ENCODE results near the gene CCL13. TPM values are rescaled to one million over a fixed set of nuclear protein-coding genes. Genes with fewer than 3 reads are reported as not detected.

Gene CCL13
- polyA plus RNA-seq, 1 experiment: 0.22 TPM

DNA sequence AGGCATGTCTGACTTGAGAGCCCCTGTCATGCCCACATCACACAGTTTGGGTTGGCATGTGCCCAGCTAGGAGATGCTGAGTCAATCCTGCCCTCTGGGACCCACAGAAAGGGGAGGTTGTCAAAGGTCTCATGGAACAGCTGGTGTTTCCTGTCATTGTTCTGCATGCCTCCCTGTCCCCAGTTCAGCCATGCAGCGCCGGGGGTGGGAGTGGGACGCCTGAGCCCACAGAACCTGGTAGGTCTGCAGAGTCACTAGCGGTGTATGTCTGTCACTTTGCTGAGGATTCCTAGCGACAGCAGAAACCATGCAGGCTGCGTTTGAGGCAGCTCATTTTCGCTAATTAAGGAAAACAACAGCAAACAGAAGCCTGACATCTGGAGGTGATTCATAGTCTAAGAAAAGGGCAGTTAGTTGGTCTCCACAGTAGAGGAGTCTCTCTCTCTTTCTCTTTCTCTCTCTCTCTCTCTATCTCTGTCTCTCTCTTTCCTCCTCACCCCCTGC is 26.4 kb downstream of the CCL13 start:
- no peak overlapping the region for H3K4me3 ChIP-seq (ENCODE audit: low read depth, low read length)
- DNase-seq (ENCODE audit: low read depth): no peak
- TF ChIP-seq, protein P1, sequence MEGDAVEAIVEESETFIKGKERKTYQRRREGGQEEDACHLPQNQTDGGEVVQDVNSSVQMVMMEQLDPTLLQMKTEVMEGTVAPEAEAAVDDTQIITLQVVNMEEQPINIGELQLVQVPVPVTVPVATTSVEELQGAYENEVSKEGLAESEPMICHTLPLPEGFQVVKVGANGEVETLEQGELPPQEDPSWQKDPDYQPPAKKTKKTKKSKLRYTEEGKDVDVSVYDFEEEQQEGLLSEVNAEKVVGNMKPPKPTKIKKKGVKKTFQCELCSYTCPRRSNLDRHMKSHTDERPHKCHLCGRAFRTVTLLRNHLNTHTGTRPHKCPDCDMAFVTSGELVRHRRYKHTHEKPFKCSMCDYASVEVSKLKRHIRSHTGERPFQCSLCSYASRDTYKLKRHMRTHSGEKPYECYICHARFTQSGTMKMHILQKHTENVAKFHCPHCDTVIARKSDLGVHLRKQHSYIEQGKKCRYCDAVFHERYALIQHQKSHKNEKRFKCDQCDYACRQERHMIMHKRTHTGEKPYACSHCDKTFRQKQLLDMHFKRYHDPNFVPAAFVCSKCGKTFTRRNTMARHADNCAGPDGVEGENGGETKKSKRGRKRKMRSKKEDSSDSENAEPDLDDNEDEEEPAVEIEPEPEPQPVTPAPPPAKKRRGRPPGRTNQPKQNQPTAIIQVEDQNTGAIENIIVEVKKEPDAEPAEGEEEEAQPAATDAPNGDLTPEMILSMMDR (IDR thresholded peaks at IDR 0.05; ENCODE audit: insufficient read depth, low read depth, low read length): no peak
- ChIA-PET POLR2A (interaction anchor here (0.6 kb wide), 1 partner anchor 160 kb away, joined by 4 read pairs; no protein-coding TSS in a partner anchor), CTCF (interaction anchor here (0.6 to 1.8 kb wide), 4 partner anchors 10 to 240 kb away, joined by 3 to 8 read pairs (median 4); no protein-coding TSS in a partner anchor)
- no peaks in the 10 kb centered on the region for H3K36me3 ChIP-seq (ENCODE audit: control insufficient read depth, insufficient read depth, low read length)
- no peaks in the 10 kb centered on the region; the same call in 1 of the 2 replicates for H3K27me3 ChIP-seq (ENCODE audit: control insufficient read depth, insufficient read depth, low read length)

DNA sequence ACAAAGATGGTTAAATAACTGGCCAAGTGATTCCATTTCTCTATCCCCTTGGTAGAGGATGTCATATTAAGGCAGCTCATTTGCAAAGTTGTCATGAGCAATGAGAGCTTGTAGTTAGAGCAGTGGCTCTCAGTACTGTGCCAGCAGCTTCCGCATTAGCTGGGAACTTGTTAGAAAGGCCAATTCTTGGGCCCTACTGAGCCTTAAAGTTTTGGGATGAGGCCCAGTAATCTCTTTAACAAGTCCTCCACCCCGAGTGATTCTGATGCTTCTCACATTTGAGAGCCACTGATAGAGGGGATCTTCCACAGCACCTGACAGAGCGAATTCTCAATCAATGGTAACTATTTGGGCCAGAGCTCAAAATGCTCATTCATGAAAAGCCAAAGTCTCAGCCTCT is 26.9 kb downstream of the CCL13 start:
- ChIA-PET CTCF (interaction anchor here (1.0 to 1.8 kb wide), 3 partner anchors 9 to 241 kb away, joined by 3 to 8 read pairs (median 4); no protein-coding TSS in a partner anchor), POLR2A (no interaction called here)
- Histone ChIP-seq H3K4me3 (ENCODE audit: low read depth, low read length) (no peak overlapping the region), H3K36me3 (ENCODE audit: control insufficient read depth, insufficient read depth, low read length) (no peaks in the 10 kb centered on the region), H3K27me3 (ENCODE audit: control insufficient read depth, insufficient read depth, low read length) (no peaks in the 10 kb centered on the region; the same call in 1 of the 2 replicates)
- no peak for DNase-seq (ENCODE audit: low read depth)
- TF ChIP-seq, protein P1 (IDR thresholded peaks at IDR 0.05; ENCODE audit: insufficient read depth, low read depth, low read length): no peak

DNA sequence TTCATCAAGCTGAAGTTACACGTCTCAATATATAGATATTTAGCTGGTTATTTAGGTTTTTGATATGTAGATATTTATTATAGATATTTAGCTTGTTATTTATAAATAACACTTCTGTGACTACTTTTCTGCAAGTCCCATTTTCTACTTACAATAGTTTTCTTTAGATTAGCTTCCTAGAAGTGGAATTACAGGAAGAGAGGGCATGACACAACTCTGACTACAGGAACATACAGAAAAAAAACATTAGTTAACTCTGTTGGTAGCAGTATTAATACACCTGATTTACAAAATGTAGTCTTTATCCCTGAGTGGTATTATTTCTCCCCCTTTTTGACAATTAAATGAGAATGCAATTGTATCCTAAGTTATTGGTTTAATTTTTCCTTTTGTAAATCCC is 28.0 kb downstream of the CCL13 start:
- Histone ChIP-seq H3K4me3 (ENCODE audit: low read depth, low read length) (no peak overlapping the region), H3K36me3 (ENCODE audit: control insufficient read depth, insufficient read depth, low read length) (no peaks in the 10 kb centered on the region), H3K27me3 (ENCODE audit: control insufficient read depth, insufficient read depth, low read length) (no peaks in the 10 kb centered on the region)
- POLR2A ChIA-PET: no interaction called here
- CTCF ChIA-PET: no interaction called here
- TF ChIP-seq, protein P1 (IDR thresholded peaks at IDR 0.05; ENCODE audit: insufficient read depth, low read depth, low read length): no peak
- DNase-seq (ENCODE audit: low read depth): no peak

DNA sequence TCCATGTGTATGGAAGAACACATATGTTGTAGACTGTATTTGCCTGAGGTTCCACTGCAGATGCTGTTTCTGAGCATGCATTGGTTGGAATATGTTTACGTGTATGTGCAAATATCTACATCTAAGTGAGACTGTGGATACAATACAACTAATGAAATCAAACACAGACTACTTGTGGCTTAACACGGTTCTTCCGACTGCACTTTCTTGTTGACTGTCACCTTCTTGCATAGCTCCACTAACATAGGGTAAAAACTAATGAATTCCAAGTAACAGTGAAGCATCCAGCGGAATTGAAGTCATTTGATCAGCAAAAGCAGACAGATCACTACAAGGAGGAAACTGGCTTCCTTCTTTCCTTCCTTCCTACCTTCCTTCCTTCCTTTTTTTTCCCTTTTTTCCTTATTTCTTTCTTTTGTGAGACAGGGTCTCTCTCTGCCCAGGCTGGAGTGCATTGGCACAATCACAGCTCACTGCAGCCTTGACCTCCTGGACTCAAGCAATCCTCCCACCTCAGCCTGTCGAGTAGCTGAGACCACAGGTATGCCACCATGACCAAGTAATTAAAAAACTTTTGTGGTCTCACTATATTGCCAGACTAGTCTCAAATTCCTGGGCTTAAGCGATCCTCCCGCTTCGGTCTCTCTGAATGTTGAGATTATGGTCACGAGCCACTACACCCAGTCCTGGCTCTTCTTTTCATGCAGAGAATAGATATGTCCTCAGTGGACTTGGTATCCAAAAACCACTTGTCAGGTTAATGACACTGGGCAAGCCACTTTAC is 28.7 kb downstream of the CCL13 start:
- H3K36me3 ChIP-seq (ENCODE audit: control insufficient read depth, insufficient read depth, low read length): no peaks in the 10 kb centered on the region
- H3K27me3 ChIP-seq (ENCODE audit: control insufficient read depth, insufficient read depth, low read length): no peaks in the 10 kb centered on the region
- ChIA-PET CTCF (interaction anchor here (0.6 to 1.2 kb wide), 2 partner anchors 24 to 509 kb away, joined by 3 to 4 read pairs; no protein-coding TSS in a partner anchor), POLR2A (no interaction called here)
- H3K4me3 ChIP-seq (ENCODE audit: low read depth, low read length): no peak overlapping the region
- no peak for DNase-seq (ENCODE audit: low read depth)
- TF ChIP-seq, protein P1 (IDR thresholded peaks at IDR 0.05; ENCODE audit: insufficient read depth, low read depth, low read length): no peak

DNA sequence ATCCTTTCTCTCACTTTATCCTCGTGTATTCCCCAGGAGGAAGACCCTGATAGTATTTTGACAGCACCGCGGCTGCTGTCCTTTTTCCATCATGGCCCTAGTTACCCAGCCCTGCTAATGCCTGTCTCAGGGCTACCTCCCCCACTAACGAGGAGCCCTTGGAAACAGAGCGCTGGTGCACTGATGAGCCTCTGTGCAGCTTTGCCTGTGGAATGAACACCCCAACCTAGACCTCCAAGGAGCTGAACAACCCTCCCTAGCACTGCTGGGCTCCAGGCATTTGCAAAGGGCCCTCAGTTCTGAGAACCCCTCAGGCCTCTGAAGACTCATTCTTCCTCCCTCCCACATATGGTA is 30.0 kb downstream of the CCL13 start:
- H3K36me3 ChIP-seq (ENCODE audit: control insufficient read depth, insufficient read depth, low read length): no peaks in the 10 kb centered on the region
- no peaks in the 10 kb centered on the region for H3K27me3 ChIP-seq (ENCODE audit: control insufficient read depth, insufficient read depth, low read length)
- no peak for DNase-seq (ENCODE audit: low read depth)
- CTCF ChIA-PET: interaction anchor here (1.5 kb wide), 1 partner anchor 20 kb away, joined by 5 read pairs; no protein-coding TSS in a partner anchor
- TF ChIP-seq, protein P1 (IDR thresholded peaks at IDR 0.05; ENCODE audit: insufficient read depth, low read depth, low read length): no peak
- POLR2A ChIA-PET: no interaction called here
- no peak overlapping the region for H3K4me3 ChIP-seq (ENCODE audit: low read depth, low read length)
